NCI-H128 (cell line): ENCODE results near the gene CLK4.
"Not testable (repeated sequence)": the region's sequence is repeated elsewhere in the genome, so short reads cannot be mapped to it uniquely, and the experiment has no call there.

Source experiments
- DNase-seq: peaks from one replicate; lab custom pipeline; 2025; ENCODE audit not compliant: unreplicated experiment; lab: John Stamatoyannopoulos, UW

CLK4 gene

DNA sequence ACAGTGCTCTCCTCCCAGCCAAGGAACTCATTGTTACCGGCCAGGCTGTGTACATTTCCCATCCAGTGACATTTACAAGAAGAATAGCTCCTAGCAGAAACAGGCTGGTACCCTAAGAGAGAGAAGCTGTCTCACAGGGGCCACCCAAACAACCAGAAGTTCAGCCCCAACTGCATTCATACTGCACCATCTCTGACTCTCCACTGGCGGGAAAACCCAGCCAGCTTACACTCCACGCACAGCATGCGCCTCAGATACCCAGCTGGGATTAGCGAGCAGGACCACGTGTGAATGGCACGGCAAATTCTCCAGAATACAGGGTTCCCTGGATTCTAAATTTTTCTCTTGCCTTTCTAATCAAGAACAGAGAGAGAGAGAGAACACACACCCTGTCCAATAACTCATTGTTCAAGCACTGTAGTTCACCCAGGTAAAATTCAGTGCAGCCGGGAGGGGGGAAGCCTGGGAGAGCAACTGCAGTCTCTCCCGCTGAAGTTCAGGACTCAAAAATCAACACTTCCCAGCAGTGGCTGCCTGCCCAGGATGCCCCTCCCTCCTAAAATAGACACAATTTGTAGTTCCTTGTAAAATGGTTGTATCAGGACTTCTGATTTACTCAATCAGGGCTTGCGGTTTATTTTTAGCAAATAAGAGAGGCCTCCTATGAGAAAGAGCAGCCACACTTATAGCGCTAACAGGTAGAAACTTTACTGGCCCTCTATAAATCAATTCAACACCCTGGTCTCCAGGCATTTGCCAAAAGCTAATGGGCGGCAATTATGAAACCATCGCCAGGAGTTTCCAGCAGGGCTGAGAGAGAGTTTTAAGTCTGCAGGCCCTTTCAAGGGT lies 38.9 kb downstream of the CLK4 start:
- no peak for DNase-seq

DNA sequence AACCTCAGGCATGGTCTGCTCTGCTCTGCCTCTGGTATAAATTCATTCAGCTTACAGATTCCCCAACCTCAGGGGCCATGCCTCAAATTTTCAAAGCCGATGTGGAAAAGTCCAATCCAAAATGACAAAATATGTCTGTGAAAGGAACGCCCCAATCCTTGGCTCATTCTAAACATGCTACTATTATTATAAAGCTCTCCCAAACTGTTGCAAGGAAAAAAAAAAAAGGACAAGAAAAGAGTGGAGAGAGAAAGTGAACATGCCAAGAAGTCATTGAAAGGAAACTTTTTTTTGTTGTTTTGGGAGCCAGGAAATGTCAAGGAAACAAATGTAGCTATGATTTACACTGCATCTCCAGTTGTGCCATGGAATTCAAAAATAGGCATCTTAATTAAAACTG lies 40.5 kb downstream of the CLK4 start:
- no peak for DNase-seq

- DNase-seq: not testable (repeated sequence)
Measured at GRCh38 chr5:178585421-178585820, 41.4 kb downstream of the CLK4 start.

GRCh38 chr5:178583279-178583678 lies 43.6 kb downstream of the CLK4 start:
- DNase-seq: no peak

- DNase-seq: no peak
Measured at GRCh38 chr5:178582291-178582690, 44.6 kb downstream of the CLK4 start.

GRCh38 chr5:178581621-178582020 lies 45.2 kb downstream of the CLK4 start:
- DNase-seq: no peak

- DNase-seq: no peak
Measured at GRCh38 chr5:178580271-178580955, 46.4 kb downstream of the CLK4 start.

GRCh38 chr5:178577944-178578343 lies 48.9 kb downstream of the CLK4 start:
- no peak for DNase-seq

GRCh38 chr5:178577376-178577839 lies 49.4 kb downstream of the CLK4 start:
- DNase-seq: no peak

DNA sequence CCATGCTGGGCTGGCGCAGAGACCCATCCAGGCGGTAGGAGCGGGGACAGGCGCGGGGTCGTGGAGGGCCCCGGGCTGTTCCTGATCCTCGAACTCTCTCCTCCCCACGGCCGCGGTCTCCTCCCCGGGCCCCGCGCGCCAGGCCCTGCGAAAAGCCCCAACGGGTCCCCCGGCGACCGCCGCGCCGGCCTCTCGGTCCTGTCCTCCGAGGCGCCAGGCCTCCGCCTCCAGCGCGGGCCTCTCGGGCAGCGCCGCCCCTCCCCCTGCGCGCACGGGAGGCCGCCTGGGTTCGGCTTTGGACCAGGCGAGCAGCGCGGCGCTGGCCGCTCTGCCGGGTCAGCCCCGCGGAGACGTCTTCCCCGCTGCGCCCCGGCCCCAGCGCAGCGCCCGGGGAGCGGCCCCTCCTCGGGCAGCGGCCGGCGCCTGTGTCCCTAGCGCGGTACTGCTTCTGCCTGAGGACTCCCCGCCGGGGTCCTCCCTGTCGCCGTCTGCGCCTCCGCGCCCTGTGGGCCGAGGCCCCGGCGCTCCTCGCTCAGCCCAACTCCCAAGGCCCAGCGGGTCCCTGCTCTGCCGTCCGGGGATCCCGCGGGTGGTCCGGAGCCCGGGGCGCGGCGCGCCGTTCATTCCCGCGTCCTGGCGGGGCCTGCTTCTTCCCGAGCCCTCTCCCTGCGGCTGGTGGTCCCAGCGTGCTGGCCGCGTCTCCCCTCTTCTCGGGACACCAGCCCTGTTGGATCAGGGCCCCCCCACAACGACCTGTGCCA lies 50.1 kb downstream of the CLK4 start:
- DNase-seq: no peak

DNA sequence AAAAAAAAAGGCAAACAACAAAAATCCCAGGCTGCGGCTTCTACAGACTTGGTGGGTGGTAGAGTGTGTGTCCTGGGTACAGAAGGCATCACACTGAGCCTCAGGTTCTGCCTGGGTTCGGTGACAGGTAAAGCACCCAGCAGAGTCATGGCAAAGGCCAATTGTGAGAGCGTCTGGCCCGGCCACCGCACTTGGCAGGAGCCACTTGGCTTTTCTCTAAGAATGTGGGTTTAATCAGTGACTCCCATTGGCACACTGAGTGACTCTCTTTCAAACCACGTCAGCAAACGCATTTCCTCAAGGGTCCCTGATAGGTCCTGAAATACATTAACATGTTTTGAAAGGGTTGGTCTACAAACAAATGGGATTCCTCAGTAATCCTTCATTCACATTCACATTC lies 53.6 kb downstream of the CLK4 start:
- no peak for DNase-seq

- DNase-seq: no peak
Measured at GRCh38 chr5:178572617-178573016, 54.2 kb downstream of the CLK4 start.

DNA sequence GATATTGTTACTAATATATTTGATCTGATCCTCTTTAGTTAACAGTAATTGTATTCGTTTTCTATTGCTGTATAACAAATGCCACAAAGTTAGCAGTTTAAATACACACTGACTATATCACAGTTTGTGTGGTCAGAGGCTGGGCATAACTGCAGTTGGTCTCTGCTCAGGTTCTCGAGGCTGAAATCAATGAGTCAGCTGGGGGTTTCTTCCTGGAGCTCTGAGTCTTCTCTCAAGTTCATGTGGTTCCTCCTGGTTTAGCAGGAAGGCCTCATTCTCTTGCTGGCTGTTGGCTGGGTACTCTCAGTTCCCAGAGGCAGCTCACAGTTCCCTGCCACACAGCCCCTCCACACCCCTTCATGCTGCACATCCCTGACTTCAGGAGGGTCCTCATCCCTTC lies 57.4 kb downstream of the CLK4 start:
- no peak for DNase-seq

DNA sequence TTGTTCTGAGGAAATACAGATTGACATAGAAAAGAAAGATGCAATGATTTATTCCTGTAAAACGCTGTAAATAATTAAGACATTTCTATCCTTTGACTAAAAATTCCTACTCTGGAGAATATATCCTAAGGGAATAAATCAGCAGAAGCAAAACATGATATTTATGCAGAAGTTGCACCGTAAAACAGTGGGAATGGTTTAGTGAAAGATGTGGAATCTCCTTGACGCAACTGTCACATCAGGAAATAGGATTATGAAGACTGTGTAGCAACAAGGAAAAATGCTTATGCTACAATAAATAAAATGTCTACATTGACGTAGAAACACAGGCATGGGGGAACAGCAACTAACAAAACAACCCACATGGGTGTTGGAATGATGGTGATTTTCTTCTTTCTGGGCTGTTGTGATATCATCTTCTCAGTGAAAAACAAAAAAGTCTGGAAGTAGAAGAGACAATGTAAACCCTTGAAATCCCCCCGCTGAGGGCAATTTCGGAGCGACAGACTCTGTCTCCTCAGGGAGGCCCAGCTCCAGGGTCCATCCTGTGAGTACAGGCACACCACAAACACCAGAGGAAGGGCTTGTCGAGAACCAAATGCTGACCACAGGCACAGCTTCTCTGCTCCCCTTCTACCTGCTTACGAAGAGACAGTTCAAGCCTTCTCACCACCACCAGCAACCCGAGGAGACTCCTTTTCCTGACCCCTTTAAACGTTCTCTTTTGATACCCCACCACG lies 61.9 kb downstream of the CLK4 start:
- no peak for DNase-seq

GRCh38 chr5:178564397-178564796 lies 62.5 kb downstream of the CLK4 start:
- no peak for DNase-seq

- no peak for DNase-seq
Measured at GRCh38 chr5:178563621-178564020, 63.2 kb downstream of the CLK4 start.

DNA sequence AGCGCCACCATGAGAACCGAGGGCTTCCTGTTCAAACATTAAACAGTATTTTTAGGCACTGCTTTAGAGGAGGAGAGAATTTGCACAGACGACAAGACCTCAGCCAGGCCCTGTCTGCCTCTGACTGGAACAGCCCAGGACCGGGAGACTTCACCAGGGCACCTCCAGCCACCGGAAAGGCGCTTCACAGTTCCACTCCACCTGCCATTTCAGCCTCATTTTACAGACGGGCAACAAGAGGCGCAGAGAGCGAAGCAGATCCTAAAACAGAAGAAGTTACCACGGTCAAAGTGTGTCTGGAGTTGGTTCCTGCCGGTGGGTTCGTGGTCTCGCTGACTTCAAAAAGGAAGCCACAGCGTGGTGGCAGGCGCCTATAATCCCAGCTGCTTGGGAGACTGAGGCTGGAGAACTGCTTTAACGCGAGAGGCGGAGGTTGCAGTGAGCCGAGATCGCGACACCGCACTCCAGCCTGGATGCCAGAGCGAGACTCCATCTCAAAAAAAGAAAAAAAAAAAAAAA lies 65.0 kb downstream of the CLK4 start:
- DNase-seq: no peak

- DNase-seq: no peak
Measured at GRCh38 chr5:178560911-178561310, 65.9 kb downstream of the CLK4 start.

- DNase-seq: no peak
Measured at GRCh38 chr5:178557416-178557815, 69.4 kb downstream of the CLK4 start.

DNA sequence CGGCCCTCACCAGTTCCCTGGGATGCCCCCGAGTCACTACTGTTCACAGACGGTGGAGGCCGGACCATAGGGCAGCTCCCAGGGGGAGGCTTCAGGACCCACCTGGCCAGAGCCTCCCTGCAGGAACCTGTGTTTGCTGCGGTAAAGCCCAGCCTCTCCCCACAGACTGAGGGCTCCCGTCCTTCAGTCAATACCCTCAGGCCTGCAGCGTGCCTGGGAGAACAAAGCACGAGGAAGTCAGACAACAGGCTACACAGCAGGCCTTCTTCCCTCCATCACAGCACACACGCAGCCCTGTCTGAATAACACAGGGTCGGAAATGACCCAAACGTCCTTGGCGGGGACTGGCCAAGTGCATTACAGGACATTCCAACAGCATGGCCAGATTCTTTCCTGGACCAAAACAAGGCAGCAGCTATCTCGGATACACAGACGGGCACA lies 71.1 kb downstream of the CLK4 start:
- no peak for DNase-seq

DNA sequence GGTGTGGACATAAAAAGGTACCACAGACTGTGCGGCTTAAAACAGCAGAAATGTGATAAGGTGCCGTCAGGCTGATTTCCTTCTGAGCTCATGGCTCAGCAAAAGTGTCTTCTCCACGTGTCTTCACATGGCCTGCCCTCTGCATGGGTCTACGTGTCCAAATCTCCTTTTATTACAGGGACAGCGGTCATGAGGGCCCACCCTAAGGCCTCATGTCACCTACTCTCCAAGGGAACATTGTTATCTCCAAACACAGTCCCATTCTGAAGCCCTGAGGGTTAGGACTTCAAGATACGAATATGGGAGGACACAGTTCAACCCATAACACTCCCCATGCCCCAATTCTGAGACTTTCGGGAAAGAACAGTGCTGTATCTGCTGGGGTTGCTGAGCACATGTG lies 71.8 kb downstream of the CLK4 start:
- no peak for DNase-seq
